ENCODE results near the gene TMEM167B.
"Not testable (repeated sequence)": the region's sequence is repeated elsewhere in the genome, so short reads cannot be mapped to it uniquely, and the experiment has no call there.

The TMEM167B gene

DNA sequence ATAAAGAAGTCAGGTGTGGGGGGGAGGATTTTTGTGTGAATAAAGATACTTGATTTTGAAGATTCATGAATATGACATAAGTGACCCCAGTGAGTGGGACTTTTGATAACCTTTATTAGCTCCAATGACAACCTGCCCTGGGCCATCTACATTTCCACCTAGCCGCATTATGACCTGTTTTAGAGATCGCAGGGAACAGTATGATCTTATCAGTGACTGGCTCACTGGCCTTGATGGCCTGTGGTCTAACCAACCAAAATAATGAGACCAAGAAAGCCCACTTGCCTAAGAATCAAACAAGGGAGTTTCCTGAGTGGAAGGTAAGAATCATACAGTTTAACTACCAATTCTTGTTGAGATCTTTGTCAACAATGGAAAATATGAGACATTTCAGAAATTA is 25.1 kb downstream of the TMEM167B start:
- no peak for DNase-seq

DNA sequence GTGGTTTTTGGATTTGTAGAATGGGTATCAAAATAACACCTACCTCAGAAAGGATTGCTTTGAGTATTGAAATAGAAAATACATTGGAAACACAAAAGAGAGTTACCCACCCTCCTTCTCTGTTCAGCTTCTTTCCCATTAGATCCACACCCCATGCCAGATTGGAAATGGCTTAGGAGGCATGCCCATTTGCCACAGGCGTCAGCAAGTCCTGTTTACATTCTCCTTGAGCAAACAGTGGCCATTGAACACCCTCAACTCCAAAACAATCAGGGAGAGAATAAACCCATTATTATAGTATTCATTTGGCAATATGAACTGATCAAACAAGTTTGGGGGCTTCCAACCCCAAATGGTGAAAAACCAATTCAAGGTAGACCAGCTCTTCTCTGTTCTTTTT is 25.7 kb downstream of the TMEM167B start:
- no peak for DNase-seq

DNA sequence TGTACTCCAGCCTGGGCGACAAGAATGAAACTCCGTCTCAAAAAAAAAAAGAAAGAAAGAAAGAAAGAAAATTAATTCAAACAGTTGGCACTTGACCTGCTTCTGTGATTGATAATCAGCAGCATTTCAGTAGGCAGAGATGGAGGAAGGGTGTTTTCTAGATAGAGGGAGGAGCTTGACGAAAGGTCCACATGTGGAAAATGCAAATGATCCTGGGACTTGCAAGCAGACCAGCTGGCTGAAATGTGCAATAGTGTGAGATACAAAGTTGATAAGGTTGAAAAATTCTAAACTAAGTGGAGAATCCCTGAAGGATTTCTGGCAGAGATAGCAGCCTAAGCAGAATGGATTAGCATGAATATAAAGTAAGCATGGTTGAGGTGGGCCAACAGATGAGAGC is 27.5 kb downstream of the TMEM167B start:
- DNase-seq: no peak

DNA sequence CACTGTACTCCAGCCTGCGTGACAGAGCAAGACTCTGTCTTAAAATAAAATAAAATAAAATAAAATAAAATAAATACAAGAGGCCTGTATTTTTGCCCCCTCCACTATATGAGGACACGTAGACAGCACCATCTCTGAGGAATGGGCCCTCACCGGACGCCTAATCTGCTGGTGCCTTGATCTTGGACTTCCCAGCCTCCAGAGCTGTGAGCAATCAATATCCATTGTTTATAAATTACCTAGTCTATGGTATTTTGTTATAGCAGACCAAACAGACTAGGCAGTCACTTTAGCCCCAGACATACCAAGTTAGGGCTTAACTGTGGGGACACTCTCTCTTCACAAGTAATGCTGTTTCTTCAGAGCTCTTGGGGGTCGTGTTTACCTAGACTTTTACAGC is 29.8 kb downstream of the TMEM167B start:
- DNase-seq: no peak

DNA sequence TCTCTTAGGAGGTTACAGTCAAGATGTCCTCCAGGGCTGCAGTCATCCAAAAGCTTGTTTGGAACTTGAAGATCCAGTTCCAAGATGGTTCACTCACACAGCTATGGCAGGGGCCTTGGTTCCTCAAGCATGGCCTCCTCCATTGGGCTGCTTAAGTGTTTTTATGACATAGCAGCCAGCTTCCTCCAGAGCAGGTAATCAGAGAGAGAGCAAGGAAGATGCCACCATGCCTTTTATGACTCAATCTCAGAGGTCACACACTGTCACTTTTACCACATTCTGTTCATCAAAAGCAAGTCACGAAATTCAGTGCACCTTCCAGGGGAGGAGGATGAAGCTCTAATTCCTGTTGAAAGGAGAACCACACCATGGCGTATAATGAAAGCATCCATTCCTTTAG is 40.5 kb downstream of the TMEM167B start:
- no peak for DNase-seq

DNA sequence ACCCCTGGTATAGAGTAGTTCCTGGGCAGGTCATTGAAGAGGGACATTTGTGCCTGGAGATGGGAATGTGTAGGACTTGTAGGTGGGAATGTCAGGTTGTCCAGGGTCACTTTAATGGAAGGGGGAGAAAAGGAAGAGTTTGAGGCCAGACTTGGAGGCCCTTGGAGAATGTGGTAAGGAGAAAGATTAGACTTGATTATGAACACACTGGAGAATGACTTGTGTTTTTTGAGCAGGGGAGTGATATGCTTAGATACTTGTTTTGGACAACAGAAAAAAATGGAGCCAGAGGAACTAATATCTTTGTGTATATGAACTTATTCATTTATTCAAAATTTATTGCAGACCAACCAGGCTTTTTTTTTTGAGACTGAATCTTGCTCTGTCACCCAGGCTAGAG is 41.2 kb downstream of the TMEM167B start:
- no peak for DNase-seq

DNA sequence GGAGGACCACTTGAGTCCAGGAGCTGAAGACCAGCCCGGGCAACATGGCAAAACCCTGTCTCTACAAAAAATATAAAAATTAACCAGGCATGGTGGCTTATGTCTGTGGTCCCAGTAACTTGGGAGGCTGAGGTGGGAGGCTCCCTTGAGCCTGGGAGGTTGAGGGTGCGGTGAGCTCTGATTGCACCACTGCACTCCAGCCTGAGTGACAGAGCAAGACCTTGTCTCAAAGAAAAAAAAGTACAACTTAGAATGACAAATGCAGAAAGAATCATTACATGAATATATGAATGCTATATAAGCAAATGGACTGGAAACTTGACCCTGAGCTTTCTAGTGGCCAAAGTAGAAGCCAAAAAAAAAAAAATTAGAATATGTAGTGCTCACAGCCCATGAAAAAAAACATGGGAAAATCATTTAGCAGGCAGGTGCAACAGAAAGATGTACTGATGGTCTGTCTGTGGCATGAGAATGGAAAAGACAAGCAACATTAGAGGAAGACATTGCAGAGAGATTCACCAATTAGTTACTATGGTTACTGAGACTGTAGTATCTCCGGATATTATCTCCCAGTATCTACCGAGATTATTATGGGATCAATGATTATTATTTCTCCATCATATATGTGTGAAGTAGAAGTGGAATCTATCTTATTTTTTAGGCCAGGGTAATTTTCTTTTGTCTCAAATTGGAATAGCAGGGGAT is 42.6 kb downstream of the TMEM167B start:
- DNase-seq: no peak

DNA sequence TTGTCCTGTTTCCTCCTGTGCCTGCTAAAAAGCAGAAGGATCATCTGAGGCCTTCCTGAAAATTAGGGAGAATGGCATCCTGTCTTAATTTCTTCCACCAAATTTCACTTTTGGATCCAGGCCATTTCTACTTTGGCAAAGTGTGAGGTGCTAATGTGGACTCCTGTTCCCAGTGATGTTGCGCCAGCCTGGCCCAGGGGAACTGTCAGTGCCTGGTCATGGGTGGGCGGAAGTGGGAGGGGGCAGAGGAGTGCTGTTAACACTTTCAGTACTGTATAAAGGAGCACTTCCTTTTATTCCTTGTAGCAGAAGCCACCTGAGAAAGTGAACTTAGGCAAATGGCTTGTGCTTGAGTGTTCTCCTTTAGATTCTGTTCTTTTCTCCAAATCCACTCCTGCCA is 43.3 kb downstream of the TMEM167B start:
- no peak for DNase-seq

DNA sequence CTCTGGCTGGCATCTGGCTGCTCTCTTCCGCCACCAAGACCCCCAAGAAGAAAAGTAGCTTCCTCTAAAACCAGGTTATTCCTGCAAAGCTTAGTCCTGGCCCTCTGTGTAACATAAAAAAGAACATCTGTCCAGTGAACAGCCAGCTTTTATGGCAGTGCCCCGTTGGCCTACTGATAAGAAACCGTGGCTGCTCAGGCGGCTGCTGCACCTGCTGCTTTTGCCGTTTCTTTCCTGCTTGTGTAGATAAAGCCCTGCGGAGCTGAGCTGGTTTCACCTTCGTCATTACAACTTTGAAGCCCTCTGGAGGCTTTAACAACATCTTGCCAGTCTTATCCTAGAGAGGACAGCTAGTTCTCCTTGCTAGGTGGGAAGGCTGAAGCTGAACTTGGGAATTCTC is 43.9 kb downstream of the TMEM167B start:
- DNase-seq: no peak

DNA sequence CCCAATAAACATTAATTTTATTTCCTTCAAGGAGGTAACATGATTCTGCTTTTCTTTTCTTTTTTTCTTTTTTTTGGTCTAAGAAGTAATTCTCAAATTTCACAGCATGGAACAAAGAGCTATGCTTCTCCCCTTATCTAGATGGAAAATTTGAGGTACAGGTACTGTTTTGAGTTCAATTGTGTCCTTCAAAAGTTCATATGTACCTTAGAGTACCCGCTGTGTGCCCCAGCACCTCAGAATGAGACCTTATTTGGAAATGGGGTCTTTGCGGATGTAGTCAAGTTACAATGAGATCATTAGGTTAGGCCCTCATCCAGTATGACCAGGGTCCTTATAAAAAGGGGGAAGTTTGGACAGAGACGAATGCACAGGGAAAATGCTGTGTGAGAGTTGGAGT is 45.4 kb downstream of the TMEM167B start:
- no peak for DNase-seq

DNA sequence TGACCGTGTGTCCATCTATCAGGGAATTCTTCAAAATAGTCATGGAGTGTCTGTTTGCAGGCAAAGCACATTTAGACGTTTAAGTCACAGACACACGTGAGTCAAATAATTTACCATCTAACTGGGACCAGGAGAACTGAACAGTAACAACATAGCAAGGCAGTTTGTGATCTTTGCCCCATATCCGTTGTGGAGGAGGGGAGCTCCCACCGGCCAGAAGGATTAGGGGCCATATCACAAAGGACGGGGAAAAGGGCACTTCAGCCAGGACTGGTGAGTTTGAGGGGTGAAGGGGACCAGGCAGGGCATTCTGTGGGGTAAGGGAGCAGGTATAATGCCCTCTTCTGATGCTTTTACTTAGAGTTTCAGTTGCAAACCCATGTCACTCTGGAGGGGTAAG is 46.2 kb downstream of the TMEM167B start:
- no peak for DNase-seq

DNA sequence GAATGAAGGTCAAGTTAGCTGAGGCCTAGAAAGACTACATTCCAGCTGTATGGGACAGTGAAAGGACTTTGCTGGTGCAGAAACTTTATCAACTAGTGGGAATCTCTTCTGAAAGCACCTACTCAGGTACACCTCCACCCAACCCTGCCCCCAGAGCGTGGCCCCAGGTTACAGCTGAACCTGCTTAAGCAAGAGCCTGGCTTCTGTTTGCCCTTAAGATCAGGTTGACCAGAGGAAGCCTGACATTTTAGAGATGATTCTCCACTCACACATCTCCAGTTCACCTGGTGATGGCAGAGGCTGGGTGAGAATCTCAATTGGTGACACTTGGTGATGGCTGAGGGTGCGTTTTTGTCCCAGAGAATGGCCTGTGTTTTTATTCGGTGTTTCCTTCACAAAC is 47.4 kb downstream of the TMEM167B start:
- no peak for DNase-seq

DNA sequence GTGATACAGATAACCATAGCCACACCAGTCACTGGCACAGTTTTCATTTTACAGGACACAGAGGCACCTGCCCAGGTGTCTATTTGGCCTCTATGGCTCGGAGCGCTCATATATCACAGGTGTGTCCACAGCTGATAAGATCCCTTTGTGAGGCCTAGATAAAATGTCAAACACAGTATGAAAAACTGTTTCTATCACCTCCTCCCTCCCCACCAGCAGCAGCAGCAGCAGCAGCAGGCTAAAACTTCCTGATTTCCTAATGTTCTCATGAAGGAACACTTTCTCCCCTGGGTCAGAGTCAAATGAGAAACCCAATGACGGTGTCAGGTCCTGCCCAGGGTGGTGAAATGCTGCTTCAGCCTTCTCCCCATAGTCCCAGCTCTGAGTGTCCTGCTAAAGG is 47.8 kb downstream of the TMEM167B start:
- no peak for DNase-seq

DNA sequence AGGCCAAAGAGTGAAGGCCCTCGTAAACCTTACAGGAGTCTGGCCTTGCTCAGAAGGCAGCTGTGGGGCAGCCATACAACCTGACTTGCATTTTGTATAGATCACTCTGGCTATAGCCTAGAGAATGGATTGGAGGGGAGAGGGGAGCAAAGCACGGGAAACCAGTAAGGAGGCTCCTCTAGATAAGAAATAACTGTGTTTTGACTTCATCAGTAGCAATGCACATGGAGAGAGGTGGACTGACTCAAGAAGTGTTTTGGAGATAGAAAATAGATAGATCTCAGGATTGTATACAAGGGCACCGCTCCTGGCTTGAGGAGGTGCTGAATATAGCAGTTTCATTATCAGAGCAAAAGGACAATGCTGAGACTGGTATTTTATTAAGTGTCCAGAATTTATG is 49.8 kb downstream of the TMEM167B start:
- DNase-seq: no peak

DNA sequence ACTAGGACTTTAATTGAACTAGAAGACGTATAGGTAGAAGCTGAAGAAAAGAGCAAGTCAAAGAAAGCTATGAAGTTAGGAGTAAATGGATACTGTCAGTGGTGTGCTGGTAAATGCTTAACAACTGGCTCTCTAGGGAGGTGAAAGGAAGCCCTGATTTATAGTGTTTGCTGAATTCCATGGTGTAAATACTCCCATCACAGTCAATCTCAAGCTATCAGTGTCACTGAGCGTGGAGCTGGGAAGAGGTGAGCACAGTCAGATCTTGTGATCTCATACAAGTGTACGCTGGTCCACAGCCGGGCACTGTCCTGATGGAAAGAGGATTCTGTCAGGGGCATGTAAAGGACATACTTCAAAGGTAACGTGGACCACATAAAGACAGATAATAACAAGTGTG is 51.7 kb downstream of the TMEM167B start:
- DNase-seq: no peak

DNA sequence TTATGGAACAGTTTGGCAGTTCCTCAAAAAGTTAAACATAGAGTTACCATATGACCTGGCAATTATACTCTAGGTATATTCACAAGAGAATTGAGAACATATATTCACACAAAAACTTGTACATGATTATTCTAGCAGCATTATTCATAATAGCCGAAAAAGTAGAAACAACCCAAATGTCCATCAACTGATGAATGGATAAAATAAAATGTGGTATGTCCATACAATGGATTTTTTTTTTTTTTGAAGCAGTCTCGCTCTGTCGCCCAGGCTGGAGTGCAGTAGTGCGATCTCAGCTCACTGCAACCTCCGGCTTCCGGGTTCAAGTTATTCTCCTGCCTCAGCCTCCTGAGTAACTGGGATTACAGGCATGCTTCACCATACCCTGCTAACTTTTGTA is 52.2 kb downstream of the TMEM167B start:
- DNase-seq: not testable (repeated sequence)

All from activated CD4-positive, alpha-beta T cell treated with anti-CD3 and anti-CD28 coated beads, Interleukin-2, amount 50 U/mL, for 4 hours (primary cell).